ENCODE data around the gene CTTN. TPM values are rescaled to one million over a fixed set of nuclear protein-coding genes. Genes with fewer than 3 reads are reported as not detected.

The CTTN gene
- total and polyA plus RNA-seq, 4 experiments from 2014 or later = 0.41 to 1.5 (median 0.58) TPM; not detected in 1

DNA sequence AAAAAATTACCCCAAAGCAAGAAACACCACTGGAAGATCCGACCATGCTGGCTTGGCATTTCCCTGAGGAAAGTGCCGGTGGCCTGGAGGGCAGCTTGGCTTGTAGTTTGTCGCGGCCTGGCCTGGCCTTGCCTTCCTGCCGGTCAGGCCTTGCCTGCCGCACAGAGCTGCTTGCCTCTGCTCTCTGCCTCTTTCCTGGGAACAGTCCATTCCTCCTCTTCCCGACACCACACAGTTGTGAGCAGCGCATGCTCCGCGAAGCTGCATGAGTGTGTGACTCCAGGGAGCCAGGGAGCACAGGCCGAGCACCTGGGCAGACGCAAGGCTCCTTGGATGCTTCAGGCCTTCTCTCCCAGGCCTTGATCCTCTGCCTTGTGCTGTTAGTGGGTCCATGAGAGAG lies 19.8 kb downstream of the CTTN start:
- no peak for DNase-seq
- intact Hi-C loops (cut with micrococcal nuclease) = no loop called here
- H3K9me3 Mint-ChIP-seq = no peaks in the 10 kb centered on the region
- H3K27me3 ChIP-seq (ENCODE audit: insufficient read depth, low read length) = no peaks in the 10 kb centered on the region
- CTCF ChIA-PET (ENCODE audit: partially characterized antibody) = no interaction called here
- H3K4me1 ChIP-seq (ENCODE audit: insufficient read depth, low read length) = no peaks in the 10 kb centered on the region
- H3K27me3 Mint-ChIP-seq = no peaks in the 10 kb centered on the region
- no peaks in the 10 kb centered on the region for H3K36me3 Mint-ChIP-seq
- POLR2A ChIA-PET (ENCODE audit: partially characterized antibody) = no interaction called here
- no peaks in the 10 kb centered on the region for H3K9me3 ChIP-seq (ENCODE audit: control insufficient read depth in 1 of 2, low read length in 2 of 2)
- H3K4me3 ChIP-seq (ENCODE audit: low read length in 2 of 2) = no peak overlapping the region
- no peak overlapping the region for H3K27ac ChIP-seq (ENCODE audit: low read depth, low read length)
- H3K36me3 ChIP-seq (ENCODE audit: insufficient read depth, low read length) = no peaks in the 10 kb centered on the region
- H3K27ac Mint-ChIP-seq = no peak overlapping the region
- H3K4me3 Mint-ChIP-seq = no peak overlapping the region
- no peaks in the 10 kb centered on the region for H3K4me1 Mint-ChIP-seq

DNA sequence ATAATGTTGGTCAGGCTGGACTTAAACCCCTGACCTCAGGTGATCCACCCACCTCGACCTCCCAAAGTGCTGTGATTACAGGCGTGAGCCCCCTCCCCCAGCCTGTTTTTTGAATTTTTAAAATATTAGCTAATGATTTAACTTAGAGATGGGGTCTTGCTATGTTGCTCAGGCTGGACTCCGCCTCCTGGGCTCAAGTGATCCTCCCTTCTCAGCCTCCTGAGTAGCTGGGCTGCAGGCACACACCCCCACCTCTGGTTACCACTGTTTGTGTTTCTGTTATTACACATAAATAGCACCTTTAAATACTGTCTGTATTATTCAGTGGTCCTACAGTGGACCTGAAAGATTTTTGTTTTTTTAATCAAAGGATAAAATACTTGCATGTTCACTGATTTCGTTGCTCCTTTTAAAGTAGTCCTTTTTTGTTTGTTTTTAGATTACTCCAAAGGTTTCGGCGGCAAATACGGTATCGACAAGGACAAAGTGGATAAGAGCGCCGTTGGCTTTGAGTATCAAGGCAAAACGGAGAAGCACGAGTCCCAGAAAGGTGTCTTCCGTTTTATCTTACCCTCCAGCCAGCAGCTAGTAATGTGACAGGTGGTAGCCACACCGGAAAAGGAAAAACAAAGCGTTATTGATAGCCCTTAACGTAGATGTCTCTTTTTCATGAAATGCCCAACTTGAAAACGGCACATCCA lies 21.1 kb downstream of the CTTN start:
- H3K27ac Mint-ChIP-seq = no peak overlapping the region
- H3K4me1 Mint-ChIP-seq = no peaks in the 10 kb centered on the region
- intact Hi-C loops (cut with micrococcal nuclease) = no loop called here
- no peaks in the 10 kb centered on the region for H3K9me3 Mint-ChIP-seq
- no peaks in the 10 kb centered on the region for H3K27me3 Mint-ChIP-seq
- POLR2A ChIA-PET (ENCODE audit: partially characterized antibody) = no interaction called here
- no peak for DNase-seq
- Histone ChIP-seq H3K27ac (ENCODE audit: low read depth, low read length) (no peak overlapping the region), H3K4me3 (ENCODE audit: low read length in 2 of 2) (no peak overlapping the region), H3K4me1 (ENCODE audit: insufficient read depth, low read length) (no peaks in the 10 kb centered on the region), H3K36me3 (ENCODE audit: insufficient read depth, low read length) (no peaks in the 10 kb centered on the region), H3K27me3 (ENCODE audit: insufficient read depth, low read length) (no peaks in the 10 kb centered on the region), H3K9me3 (ENCODE audit: control insufficient read depth in 1 of 2, low read length in 2 of 2) (no peaks in the 10 kb centered on the region)
- H3K36me3 Mint-ChIP-seq = no peaks in the 10 kb centered on the region
- CTCF ChIA-PET (ENCODE audit: partially characterized antibody) = no interaction called here
- no peak overlapping the region for H3K4me3 Mint-ChIP-seq

DNA sequence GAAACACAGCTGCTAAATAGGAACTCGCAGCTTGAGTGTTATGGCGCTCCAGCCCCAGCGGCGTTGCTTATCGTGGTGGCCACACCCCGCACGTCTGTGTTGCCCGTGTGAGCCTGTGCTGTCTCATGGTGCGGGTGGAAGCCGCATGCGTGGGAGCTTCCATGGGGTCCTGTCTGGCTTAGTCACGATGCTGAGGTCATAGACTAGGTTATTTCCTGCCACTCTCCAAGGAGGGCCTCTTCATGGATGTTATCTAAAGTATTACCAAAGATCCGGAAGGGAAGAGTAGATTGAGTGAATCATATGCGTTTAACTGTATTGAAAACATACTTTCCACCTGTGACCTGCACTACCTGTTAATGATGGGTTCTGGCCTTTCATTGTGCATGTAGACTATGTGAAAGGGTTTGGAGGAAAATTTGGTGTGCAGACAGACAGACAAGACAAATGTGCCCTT lies 21.7 kb downstream of the CTTN start:
- H3K9me3 Mint-ChIP-seq = no peaks in the 10 kb centered on the region
- CTCF ChIA-PET (ENCODE audit: partially characterized antibody) = no interaction called here
- Histone ChIP-seq H3K27ac (ENCODE audit: low read depth, low read length) (no peak overlapping the region), H3K36me3 (ENCODE audit: insufficient read depth, low read length) (no peaks in the 10 kb centered on the region), H3K4me3 (ENCODE audit: low read length in 2 of 2) (no peak overlapping the region), H3K9me3 (ENCODE audit: control insufficient read depth in 1 of 2, low read length in 2 of 2) (no peaks in the 10 kb centered on the region), H3K4me1 (ENCODE audit: insufficient read depth, low read length) (no peaks in the 10 kb centered on the region), H3K27me3 (ENCODE audit: insufficient read depth, low read length) (no peaks in the 10 kb centered on the region)
- no peaks in the 10 kb centered on the region for H3K4me1 Mint-ChIP-seq
- no peak overlapping the region for H3K4me3 Mint-ChIP-seq
- no peaks in the 10 kb centered on the region for H3K27me3 Mint-ChIP-seq
- intact Hi-C loops (cut with micrococcal nuclease) = no loop called here
- DNase-seq = no peak
- POLR2A ChIA-PET (ENCODE audit: partially characterized antibody) = no interaction called here
- no peak overlapping the region for H3K27ac Mint-ChIP-seq
- no peaks in the 10 kb centered on the region for H3K36me3 Mint-ChIP-seq

DNA sequence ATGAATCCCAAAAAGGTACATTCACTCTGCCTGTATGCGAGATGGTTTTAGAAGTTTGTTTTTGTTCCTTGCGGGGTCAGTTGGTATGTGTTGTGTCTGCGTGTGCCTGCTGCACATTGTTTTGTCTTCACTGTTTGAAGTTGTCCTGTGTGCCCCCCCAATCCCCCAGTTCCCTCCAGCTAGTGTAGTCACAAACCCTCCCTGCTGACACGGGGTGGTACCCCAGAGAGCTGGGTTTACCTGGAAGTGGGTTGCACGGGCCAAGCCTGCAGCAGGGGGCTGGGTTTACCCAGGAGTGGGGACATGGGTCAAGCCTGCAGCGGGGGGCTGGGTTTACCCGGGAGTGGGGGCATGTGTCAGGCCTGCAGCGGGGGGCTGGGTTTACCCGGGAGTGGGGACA lies 22.2 kb downstream of the CTTN start:
- ChIA-PET POLR2A (ENCODE audit: partially characterized antibody) (no interaction called here), CTCF (ENCODE audit: partially characterized antibody) (no interaction called here)
- no peaks in the 10 kb centered on the region for H3K27me3 Mint-ChIP-seq
- DNase-seq = no peak
- Histone ChIP-seq H3K4me1 (ENCODE audit: insufficient read depth, low read length) (no peaks in the 10 kb centered on the region), H3K4me3 (ENCODE audit: low read length in 2 of 2) (no peak overlapping the region), H3K27ac (ENCODE audit: low read depth, low read length) (no peak overlapping the region), H3K36me3 (ENCODE audit: insufficient read depth, low read length) (no peaks in the 10 kb centered on the region), H3K9me3 (ENCODE audit: control insufficient read depth in 1 of 2, low read length in 2 of 2) (no peaks in the 10 kb centered on the region), H3K27me3 (ENCODE audit: insufficient read depth, low read length) (no peaks in the 10 kb centered on the region)
- no peaks in the 10 kb centered on the region for H3K4me1 Mint-ChIP-seq
- no peaks in the 10 kb centered on the region for H3K36me3 Mint-ChIP-seq
- no peak overlapping the region for H3K4me3 Mint-ChIP-seq
- no peaks in the 10 kb centered on the region for H3K9me3 Mint-ChIP-seq
- no peak overlapping the region for H3K27ac Mint-ChIP-seq
- intact Hi-C loops (cut with micrococcal nuclease) = no loop called here

DNA sequence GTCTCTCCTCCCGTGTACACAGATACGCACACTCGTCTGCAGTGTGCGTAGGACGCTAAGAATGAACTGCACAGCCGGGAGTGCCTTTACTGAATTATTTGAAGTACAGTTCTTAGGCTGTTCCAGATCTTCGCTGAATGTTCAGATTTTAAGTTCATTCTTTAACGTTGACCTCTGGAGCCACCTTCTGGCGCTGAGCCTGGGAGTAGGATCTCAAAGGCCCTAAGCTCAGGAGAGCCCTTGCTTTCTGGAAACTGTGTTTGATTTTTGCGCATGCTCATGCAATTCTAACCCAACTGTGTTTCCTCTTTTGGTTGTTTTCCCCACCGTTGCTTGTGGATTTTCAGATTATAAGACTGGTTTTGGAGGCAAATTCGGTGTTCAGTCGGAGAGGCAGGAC lies 22.8 kb downstream of the CTTN start:
- Histone ChIP-seq H3K36me3 (ENCODE audit: insufficient read depth, low read length) (no peaks in the 10 kb centered on the region), H3K4me1 (ENCODE audit: insufficient read depth, low read length) (no peaks in the 10 kb centered on the region), H3K9me3 (ENCODE audit: control insufficient read depth in 1 of 2, low read length in 2 of 2) (no peaks in the 10 kb centered on the region), H3K27ac (ENCODE audit: low read depth, low read length) (no peak overlapping the region), H3K27me3 (ENCODE audit: insufficient read depth, low read length) (no peaks in the 10 kb centered on the region), H3K4me3 (ENCODE audit: low read length in 2 of 2) (no peak overlapping the region)
- H3K9me3 Mint-ChIP-seq = no peaks in the 10 kb centered on the region
- H3K27ac Mint-ChIP-seq = no peak overlapping the region
- CTCF ChIA-PET (ENCODE audit: partially characterized antibody) = no interaction called here
- no peaks in the 10 kb centered on the region for H3K4me1 Mint-ChIP-seq
- DNase-seq = no peak
- H3K36me3 Mint-ChIP-seq = no peaks in the 10 kb centered on the region
- no peaks in the 10 kb centered on the region for H3K27me3 Mint-ChIP-seq
- intact Hi-C loops (cut with micrococcal nuclease) = no loop called here
- POLR2A ChIA-PET (ENCODE audit: partially characterized antibody) = no interaction called here
- no peak overlapping the region for H3K4me3 Mint-ChIP-seq

DNA sequence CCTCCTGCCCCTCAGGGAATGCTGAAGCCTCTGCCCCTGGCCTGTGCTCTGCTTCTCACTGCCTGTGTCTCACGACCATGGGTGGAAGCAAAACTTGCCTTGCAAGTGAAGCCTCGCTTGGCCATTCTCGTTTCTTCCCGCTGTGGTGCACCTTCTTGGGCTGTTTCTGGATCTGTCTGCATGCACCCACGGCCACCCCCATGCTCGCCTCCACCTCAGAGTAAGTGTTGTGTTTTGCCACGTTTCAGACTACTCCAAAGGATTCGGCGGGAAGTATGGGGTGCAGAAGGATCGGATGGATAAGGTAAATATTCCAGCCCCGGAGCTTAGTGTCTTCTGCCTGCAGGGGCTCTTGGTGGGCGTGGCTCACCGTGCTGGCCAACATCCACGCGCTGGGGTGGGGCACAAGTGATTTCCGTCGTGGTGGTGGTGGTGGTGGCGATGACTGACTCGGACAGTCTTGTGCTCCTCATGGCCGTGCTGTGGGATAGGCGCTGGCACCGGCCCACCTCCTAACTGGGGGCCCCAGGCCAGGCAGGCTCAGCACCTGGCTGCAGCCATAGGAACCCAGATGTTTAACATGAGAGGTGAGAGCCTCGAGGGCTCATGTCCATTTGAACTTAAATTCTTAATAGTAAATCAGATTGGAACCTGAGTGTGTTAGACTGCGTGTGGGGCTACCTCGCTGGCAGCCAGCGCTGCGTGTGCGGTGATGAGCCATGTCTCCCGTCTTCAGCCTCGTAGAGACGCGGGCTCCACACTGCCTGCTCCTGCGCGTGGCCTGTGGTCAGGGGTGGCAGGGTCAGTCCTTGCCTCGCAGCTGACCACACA lies 24.6 kb downstream of the CTTN start:
- Histone ChIP-seq H3K27ac (ENCODE audit: low read depth, low read length) (no peak overlapping the region), H3K27me3 (ENCODE audit: insufficient read depth, low read length) (no peaks in the 10 kb centered on the region), H3K4me1 (ENCODE audit: insufficient read depth, low read length) (no peaks in the 10 kb centered on the region), H3K4me3 (ENCODE audit: low read length in 2 of 2) (no peak overlapping the region), H3K9me3 (ENCODE audit: control insufficient read depth in 1 of 2, low read length in 2 of 2) (no peaks in the 10 kb centered on the region), H3K36me3 (ENCODE audit: insufficient read depth, low read length) (no peaks in the 10 kb centered on the region)
- H3K27me3 Mint-ChIP-seq = no peaks in the 10 kb centered on the region
- H3K27ac Mint-ChIP-seq = no peak overlapping the region
- ChIA-PET CTCF (ENCODE audit: partially characterized antibody) (no interaction called here), POLR2A (ENCODE audit: partially characterized antibody) (no interaction called here)
- H3K4me3 Mint-ChIP-seq = no peak overlapping the region
- no peaks in the 10 kb centered on the region for H3K36me3 Mint-ChIP-seq
- no peak for DNase-seq
- no peaks in the 10 kb centered on the region for H3K9me3 Mint-ChIP-seq
- no peaks in the 10 kb centered on the region for H3K4me1 Mint-ChIP-seq
- intact Hi-C loops (cut with micrococcal nuclease) = no loop called here

DNA sequence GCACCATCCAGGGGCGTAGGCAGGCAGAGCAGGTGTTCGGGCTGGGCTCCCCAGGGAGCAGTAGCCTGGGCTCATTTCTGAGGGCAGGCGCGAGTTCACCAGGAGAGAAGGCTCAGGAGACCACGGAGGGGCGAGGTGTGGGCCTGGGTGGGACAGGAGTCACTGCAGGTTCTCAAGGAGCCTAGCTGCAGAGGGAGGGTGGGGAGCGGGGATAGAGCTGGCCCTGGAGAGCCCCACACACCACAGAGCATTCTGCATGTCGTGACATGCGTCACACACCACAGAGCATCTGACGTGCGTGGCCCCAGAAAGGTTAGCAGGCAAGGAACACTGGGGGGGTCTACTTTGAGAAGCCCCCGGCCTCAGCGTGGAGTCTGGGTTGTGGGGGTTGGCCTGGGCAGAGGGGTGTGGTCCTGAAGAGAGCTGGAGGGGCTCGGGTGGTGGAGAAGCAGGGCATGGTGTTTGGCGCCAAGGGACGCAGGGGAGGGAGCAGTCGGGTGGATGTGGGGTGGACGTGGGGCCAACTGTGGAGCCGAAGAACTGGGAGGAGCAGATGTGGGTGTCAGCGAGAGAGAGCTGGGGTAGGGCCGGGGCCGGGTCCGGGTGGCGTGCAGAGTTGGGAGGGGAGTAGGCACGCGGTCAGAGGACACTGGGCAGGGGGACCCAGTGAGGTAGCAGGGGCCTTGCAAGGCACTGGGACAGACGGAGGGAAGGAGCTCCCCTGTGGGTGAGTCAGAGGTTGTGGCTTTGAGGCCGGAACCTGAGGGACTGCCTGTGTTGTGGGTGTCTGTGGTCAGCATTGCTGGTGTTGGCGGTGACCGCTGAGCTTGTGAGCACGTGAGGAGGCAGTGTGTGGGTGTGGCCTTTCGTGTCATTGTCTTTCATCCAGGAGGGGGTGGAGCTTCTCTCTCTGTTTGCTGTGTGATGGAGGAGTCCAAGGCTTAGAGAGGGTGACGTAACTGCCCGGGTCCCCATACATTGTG lies 25.5 kb downstream of the CTTN start:
- no peaks in the 10 kb centered on the region for H3K4me1 ChIP-seq (ENCODE audit: insufficient read depth, low read length)
- intact Hi-C loops (cut with micrococcal nuclease) = no loop called here
- no peaks in the 10 kb centered on the region for H3K9me3 ChIP-seq (ENCODE audit: control insufficient read depth in 1 of 2, low read length in 2 of 2)
- H3K36me3 Mint-ChIP-seq = no peaks in the 10 kb centered on the region
- no peak overlapping the region for H3K27ac Mint-ChIP-seq
- H3K9me3 Mint-ChIP-seq = no peaks in the 10 kb centered on the region
- no peak overlapping the region for H3K4me3 ChIP-seq (ENCODE audit: low read length in 2 of 2)
- H3K4me1 Mint-ChIP-seq = no peaks in the 10 kb centered on the region
- ChIA-PET CTCF (ENCODE audit: partially characterized antibody) (no interaction called here), POLR2A (ENCODE audit: partially characterized antibody) (no interaction called here)
- no peak overlapping the region for H3K4me3 Mint-ChIP-seq
- no peaks in the 10 kb centered on the region for H3K27me3 Mint-ChIP-seq
- no peak for DNase-seq
- no peak overlapping the region for H3K27ac ChIP-seq (ENCODE audit: low read depth, low read length)
- H3K36me3 ChIP-seq (ENCODE audit: insufficient read depth, low read length) = no peaks in the 10 kb centered on the region
- no peaks in the 10 kb centered on the region for H3K27me3 ChIP-seq (ENCODE audit: insufficient read depth, low read length)
